Measurements from ENCODE around the gene MLXIP. TPM values are rescaled to one million over a fixed set of nuclear protein-coding genes. Genes with fewer than 3 reads are reported as not detected.

Gene MLXIP
- total and polyA plus RNA-seq, 2 experiments from 2014 or later = 16.2 to 23.0 TPM

DNA sequence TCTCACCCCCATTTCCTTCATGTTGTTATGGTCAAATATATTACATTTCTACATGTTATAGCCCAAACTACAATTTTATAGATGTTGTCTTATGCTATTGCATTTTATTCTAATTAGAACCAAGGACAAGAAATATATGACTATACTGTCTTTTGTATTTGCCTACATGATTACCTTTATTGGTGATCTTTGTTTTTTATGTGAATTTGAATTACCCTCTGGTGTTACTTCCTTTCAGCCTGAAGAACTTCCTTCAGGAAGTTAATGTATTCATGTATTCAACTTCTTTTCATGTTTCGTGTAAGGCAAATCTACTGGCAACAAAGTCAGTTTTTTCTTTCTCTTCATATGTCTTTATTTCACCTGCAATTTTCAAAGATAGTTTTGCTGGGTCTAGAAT lies 116.2 kb downstream of the MLXIP start (continued):
- TF ChIP-seq, protein P1, sequence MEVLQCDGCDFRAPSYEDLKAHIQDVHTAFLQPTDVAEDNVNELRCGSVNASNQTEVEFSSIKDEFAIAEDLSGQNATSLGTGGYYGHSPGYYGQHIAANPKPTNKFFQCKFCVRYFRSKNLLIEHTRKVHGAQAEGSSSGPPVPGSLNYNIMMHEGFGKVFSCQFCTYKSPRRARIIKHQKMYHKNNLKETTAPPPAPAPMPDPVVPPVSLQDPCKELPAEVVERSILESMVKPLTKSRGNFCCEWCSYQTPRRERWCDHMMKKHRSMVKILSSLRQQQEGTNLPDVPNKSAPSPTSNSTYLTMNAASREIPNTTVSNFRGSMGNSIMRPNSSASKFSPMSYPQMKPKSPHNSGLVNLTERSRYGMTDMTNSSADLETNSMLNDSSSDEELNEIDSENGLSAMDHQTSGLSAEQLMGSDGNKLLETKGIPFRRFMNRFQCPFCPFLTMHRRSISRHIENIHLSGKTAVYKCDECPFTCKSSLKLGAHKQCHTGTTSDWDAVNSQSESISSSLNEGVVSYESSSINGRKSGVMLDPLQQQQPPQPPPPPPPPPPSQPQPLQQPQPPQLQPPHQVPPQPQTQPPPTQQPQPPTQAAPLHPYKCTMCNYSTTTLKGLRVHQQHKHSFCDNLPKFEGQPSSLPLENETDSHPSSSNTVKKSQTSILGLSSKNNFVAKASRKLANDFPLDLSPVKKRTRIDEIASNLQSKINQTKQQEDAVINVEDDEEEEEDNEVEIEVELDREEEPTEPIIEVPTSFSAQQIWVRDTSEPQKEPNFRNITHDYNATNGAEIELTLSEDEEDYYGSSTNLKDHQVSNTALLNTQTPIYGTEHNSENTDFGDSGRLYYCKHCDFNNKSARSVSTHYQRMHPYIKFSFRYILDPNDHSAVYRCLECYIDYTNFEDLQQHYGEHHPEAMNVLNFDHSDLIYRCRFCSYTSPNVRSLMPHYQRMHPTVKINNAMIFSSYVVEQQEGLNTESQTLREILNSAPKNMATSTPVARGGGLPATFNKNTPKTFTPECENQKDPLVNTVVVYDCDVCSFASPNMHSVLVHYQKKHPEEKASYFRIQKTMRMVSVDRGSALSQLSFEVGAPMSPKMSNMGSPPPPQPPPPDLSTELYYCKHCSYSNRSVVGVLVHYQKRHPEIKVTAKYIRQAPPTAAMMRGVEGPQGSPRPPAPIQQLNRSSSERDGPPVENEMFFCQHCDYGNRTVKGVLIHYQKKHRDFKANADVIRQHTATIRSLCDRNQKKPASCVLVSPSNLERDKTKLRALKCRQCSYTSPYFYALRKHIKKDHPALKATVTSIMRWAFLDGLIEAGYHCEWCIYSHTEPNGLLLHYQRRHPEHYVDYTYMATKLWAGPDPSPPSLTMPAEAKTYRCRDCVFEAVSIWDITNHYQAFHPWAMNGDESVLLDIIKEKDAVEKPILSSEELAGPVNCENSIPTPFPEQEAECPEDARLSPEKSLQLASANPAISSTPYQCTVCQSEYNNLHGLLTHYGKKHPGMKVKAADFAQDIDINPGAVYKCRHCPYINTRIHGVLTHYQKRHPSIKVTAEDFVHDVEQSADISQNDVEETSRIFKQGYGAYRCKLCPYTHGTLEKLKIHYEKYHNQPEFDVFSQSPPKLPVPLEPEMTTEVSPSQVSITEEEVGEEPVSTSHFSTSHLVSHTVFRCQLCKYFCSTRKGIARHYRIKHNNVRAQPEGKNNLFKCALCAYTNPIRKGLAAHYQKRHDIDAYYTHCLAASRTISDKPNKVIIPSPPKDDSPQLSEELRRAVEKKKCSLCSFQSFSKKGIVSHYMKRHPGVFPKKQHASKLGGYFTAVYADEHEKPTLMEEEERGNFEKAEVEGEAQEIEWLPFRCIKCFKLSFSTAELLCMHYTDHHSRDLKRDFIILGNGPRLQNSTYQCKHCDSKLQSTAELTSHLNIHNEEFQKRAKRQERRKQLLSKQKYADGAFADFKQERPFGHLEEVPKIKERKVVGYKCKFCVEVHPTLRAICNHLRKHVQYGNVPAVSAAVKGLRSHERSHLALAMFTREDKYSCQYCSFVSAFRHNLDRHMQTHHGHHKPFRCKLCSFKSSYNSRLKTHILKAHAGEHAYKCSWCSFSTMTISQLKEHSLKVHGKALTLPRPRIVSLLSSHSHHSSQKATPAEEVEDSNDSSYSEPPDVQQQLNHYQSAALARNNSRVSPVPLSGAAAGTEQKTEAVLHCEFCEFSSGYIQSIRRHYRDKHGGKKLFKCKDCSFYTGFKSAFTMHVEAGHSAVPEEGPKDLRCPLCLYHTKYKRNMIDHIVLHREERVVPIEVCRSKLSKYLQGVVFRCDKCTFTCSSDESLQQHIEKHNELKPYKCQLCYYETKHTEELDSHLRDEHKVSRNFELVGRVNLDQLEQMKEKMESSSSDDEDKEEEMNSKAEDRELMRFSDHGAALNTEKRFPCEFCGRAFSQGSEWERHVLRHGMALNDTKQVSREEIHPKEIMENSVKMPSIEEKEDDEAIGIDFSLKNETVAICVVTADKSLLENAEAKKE (CRISPR knock-in tag; IDR thresholded peaks at IDR 0.05) = no peak
- TF ChIP-seq CREB1 (CRISPR knock-in tag; IDR thresholded peaks at IDR 0.05; ENCODE audit: low read depth) = no peak
- TF ChIP-seq JUNB (IDR thresholded peaks at IDR 0.05; ENCODE audit: unreplicated experiment) = no peak

DNA sequence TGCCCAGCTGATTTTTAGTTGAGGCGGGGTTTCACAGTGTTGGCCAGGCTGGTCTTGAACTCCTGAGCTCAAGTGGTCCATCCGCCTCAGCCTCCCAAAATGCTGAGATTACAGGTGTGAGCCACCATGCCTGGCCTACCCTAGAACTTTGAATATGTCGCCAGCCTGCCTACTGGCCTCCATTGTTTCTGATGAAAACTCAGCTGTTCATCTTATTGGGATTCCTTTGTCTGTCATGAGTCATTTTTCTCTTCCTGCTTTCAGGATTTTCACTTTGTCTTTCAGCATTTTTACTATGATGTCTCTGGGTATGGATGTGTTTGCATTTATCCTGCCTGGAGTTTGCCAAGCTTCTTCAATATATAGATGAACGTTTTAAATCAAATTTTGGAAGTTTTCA lies 116.8 kb downstream of the MLXIP start:
- H3K4me1 Mint-ChIP-seq = peaks cover 5% of the 10 kb centered on the region
- Histone ChIP-seq H3K36me3 (ENCODE audit: insufficient read depth) (no peaks in the 10 kb centered on the region), H3F3A (replicated peaks; ENCODE audit: low read depth) (no peaks in the 10 kb centered on the region), H3K27ac (ENCODE audit: low read depth) (no peak overlapping the region), H3K4me3 (no peak overlapping the region), H3K9me2 (ENCODE audit: insufficient read depth) (no peaks in the 10 kb centered on the region; the same call in 1 of the 2 replicates), H3K79me2 (replicated peaks; ENCODE audit: insufficient read depth) (no peaks in the 10 kb centered on the region), H4K20me1 (replicated peaks; ENCODE audit: insufficient read depth) (no peaks in the 10 kb centered on the region), H3K4me2 (no peak overlapping the region), H2AFZ (no peak overlapping the region), H3K27me3 (ENCODE audit: insufficient read depth) (no peaks in the 10 kb centered on the region), H3K4me1 (ENCODE audit: insufficient read depth) (no peaks in the 10 kb centered on the region)
- H3K9me3 Mint-ChIP-seq = peaks cover 7% of the 10 kb centered on the region; the same call in 1 of the 3 replicates
- no peak overlapping the region for H3K27ac Mint-ChIP-seq
- H3K36me3 Mint-ChIP-seq (ENCODE audit: low read depth) = no peaks in the 10 kb centered on the region
- H3K4me3 Mint-ChIP-seq = no peak overlapping the region
- DNase-seq (ENCODE audit: low spot score) = no peak
- H3K27me3 Mint-ChIP-seq (ENCODE audit: insufficient read depth, low read depth, poor library complexity) = peaks cover 2% of the 10 kb centered on the region
- ATAC-seq = no peak
- TF ChIP-seq, protein P1 (CRISPR knock-in tag; IDR thresholded peaks at IDR 0.05) = no peak
- no peak for TF ChIP-seq POLR2AphosphoS5 (IDR thresholded peaks at IDR 0.05; ENCODE audit: low read depth)
- TF ChIP-seq, protein P2, sequence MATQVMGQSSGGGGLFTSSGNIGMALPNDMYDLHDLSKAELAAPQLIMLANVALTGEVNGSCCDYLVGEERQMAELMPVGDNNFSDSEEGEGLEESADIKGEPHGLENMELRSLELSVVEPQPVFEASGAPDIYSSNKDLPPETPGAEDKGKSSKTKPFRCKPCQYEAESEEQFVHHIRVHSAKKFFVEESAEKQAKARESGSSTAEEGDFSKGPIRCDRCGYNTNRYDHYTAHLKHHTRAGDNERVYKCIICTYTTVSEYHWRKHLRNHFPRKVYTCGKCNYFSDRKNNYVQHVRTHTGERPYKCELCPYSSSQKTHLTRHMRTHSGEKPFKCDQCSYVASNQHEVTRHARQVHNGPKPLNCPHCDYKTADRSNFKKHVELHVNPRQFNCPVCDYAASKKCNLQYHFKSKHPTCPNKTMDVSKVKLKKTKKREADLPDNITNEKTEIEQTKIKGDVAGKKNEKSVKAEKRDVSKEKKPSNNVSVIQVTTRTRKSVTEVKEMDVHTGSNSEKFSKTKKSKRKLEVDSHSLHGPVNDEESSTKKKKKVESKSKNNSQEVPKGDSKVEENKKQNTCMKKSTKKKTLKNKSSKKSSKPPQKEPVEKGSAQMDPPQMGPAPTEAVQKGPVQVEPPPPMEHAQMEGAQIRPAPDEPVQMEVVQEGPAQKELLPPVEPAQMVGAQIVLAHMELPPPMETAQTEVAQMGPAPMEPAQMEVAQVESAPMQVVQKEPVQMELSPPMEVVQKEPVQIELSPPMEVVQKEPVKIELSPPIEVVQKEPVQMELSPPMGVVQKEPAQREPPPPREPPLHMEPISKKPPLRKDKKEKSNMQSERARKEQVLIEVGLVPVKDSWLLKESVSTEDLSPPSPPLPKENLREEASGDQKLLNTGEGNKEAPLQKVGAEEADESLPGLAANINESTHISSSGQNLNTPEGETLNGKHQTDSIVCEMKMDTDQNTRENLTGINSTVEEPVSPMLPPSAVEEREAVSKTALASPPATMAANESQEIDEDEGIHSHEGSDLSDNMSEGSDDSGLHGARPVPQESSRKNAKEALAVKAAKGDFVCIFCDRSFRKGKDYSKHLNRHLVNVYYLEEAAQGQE (IDR thresholded peaks at IDR 0.05; ENCODE audit: unreplicated experiment) = no peak
- no peak for TF ChIP-seq EZH2phosphoT487 (IDR thresholded peaks at IDR 0.05; ENCODE audit: unreplicated experiment)
